ENCODE measurements around the gene ACOT11. TPM values are rescaled to one million over a fixed set of nuclear protein-coding genes. Genes with fewer than 3 reads are reported as not detected.

ACOT11 gene
- total and polyA plus RNA-seq, 2 of the 13 experiments (the other 11 are each of a cell fraction or from before 2014, with no cell fraction given): 2.6 to 3.3 TPM

- TF ChIP-seq PAXIP1 (CRISPR knock-in tag; conservative IDR thresholded peaks at IDR 0.05): no peak
These were observed 45.6 kb downstream of the ACOT11 start (continued) for GRCh38 chr1:54593571-54594160.

GRCh38 chr1:54594463-54594862 lies 46.4 kb downstream of the ACOT11 start:
- H3K4me1 ChIP-seq (ENCODE audit: insufficient read depth, low read length): peaks cover 21% of the 10 kb centered on the region
- WGBS (ENCODE audit: low lambda C conversion rate): 93% methylated on average over 2 of the region's 16 CpGs

More at GRCh38 chr1:54594463-54594862, 46.4 kb downstream of the ACOT11 start:
- no peaks in the 10 kb centered on the region for H4K20me1 ChIP-seq (ENCODE audit: insufficient read depth, low read length)
- H3K27me3 ChIP-seq (ENCODE audit: control insufficient read depth in 1 of 2, insufficient read depth in 2 of 2, low read length in 2 of 2): no peaks in the 10 kb centered on the region
- FAIRE-seq (no peak), DNase-seq (ENCODE audit: low spot score) (no peak), ATAC-seq (no peak)
- no TSS peak for BruUV-seq (replicated peaks)
- ChIA-PET POLR2A (no interaction called here), CTCF (ENCODE audit: low intra/inter-chr PET ratio, low total read pairs) (no interaction called here)
- in situ Hi-C loops (cut with HindIII; ENCODE audit: extremely low pct_ligation_motif_present, low pct_unique_long_range_greater_than_20kb): no loop called here
- H3K4me3 ChIP-seq (replicated peaks in 1 of 3; ENCODE audit: insufficient read depth in 1 of 3, low read depth in 2 of 3, low read length in 3 of 3): no peak overlapping the region
- H3K79me2 ChIP-seq (ENCODE audit: insufficient read depth, low read length): no peaks in the 10 kb centered on the region
- intact Hi-C loops (cut with micrococcal nuclease; ENCODE audit: unreplicated experiment): no loop called here
- no peak overlapping the region for H3K27ac ChIP-seq (ENCODE audit: extremely low read length, insufficient read depth, low read length)
- no peak overlapping the region for H3K9ac ChIP-seq (ENCODE audit: insufficient read depth, low read depth, low read length)
- no peak overlapping the region for H2AFZ ChIP-seq (ENCODE audit: low read length)
- H3K4me2 ChIP-seq (ENCODE audit: low read depth, low read length): no peak overlapping the region
- H3K36me3 ChIP-seq (replicated peaks in 1 of 2; ENCODE audit: control insufficient read depth in 1 of 2, insufficient read depth in 2 of 2, low read length in 2 of 2): no peaks in the 10 kb centered on the region; a peak in 1 of 5 replicates
- H3K9me3 ChIP-seq (ENCODE audit: low read length): no peaks in the 10 kb centered on the region
- TF ChIP-seq IRF9 (CRISPR knock-in tag; IDR thresholded peaks at IDR 0.05; ENCODE audit: borderline replicate concordance) (no peak), WIZ (CRISPR knock-in tag; IDR thresholded peaks at IDR 0.05) (no peak), SRSF4 (IDR thresholded peaks at IDR 0.05; ENCODE audit: low read depth, low read length, poor library complexity, severe bottlenecking) (no peak), ZSCAN22 (CRISPR knock-in tag; IDR thresholded peaks at IDR 0.05) (no peak), MED13 (CRISPR knock-in tag; IDR thresholded peaks at IDR 0.05) (no peak), SMAD3 (CRISPR knock-in tag; IDR thresholded peaks at IDR 0.05) (no peak), SP4 (CRISPR knock-in tag; IDR thresholded peaks at IDR 0.05) (no peak), ZFP91 (CRISPR knock-in tag; IDR thresholded peaks at IDR 0.05; ENCODE audit: borderline replicate concordance) (no peak), ATF2 (CRISPR knock-in tag; IDR thresholded peaks at IDR 0.05) (no peak), E2F5 (CRISPR knock-in tag; conservative IDR thresholded peaks at IDR 0.05) (no peak), SP1 (IDR thresholded peaks at IDR 0.05) (no peak), SP1 (CRISPR knock-in tag; IDR thresholded peaks at IDR 0.05) (no peak), EED (CRISPR knock-in tag; IDR thresholded peaks at IDR 0.05) (no peak), SATB2 (CRISPR knock-in tag; IDR thresholded peaks at IDR 0.05) (no peak)

All from HepG2 (cell line).